Measurements from ENCODE around the gene ZNF215.

GRCh38 chr11:6920702-6921101 is 5.5 kb upstream of the ZNF215 start, which contains the start of gene OR2D3:
- TF ChIP-seq CTCF (conservative IDR thresholded peaks at IDR 0.05; ENCODE audit: low read length): no peak
- TF ChIP-seq EZH2phosphoT487 (IDR thresholded peaks at IDR 0.05; ENCODE audit: borderline replicate concordance): no peak

All from Loucy (cell line).